Activated CD8-positive, alpha-beta memory T cell treated with anti-CD3 and anti-CD28 coated beads for 4 hours (primary cell): ENCODE results near the gene OR3A1.
"Not testable (repeated sequence)": the region's sequence is repeated elsewhere in the genome, so short reads cannot be mapped to it uniquely, and the experiment has no call there.

ENCODE experiments used
- DNase-seq, 2 donors: peaks; one replicate each; pipeline ENCODE4 v3.0.0-alpha.2; 2020; ENCODE audit warnings: low read depth in 2 of 2

Gene OR3A1, protein sequence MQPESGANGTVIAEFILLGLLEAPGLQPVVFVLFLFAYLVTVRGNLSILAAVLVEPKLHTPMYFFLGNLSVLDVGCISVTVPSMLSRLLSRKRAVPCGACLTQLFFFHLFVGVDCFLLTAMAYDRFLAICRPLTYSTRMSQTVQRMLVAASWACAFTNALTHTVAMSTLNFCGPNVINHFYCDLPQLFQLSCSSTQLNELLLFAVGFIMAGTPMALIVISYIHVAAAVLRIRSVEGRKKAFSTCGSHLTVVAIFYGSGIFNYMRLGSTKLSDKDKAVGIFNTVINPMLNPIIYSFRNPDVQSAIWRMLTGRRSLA

DNA sequence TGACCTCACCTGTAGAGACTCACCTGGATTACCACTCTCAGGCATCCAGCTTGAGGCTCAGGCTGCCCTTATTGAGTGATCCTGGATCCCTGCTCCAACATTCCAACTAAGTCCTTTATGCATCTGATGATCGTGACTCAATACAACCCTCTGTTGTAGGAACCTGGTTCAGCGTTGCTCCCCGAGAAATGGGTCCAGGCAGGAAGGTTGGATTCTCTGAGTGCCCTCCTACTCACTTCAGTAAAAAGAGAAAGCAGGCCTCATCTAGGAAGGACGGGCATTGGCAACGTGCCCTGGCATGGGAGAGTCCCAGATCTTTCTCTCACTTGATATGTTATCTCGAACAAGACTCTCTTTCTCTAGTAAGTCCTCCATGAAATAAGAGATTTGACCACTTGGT is at the start of gene OR3A1:
TSS of gene OR3A1 (minus strand) at position 101 of the 400 bp plus-strand sequence. CDS start 5,778 bp downstream, outside the sequence.
- DNase-seq: no peak

DNA sequence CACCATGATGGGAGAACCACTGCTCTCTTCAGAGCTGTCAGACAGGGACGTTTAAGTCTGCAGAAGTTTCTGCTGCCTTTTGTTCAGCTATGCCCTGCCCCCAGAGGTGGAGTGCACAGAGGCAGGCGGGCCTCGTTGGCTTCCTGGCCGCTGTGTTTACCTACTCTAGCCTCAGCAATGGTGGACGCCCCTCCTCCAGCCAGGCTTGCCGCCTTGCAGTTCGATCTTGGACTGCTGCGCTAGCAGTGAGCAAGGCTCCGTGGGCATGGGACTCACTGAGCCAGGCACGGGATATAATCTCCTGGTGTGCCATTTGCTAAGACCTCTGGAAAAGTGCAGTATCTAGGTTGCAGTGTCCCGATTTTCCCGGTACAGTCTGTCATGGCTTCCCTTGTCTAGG is 44.6 kb upstream of the OR3A1 start:
- not testable (repeated sequence) for DNase-seq

DNA sequence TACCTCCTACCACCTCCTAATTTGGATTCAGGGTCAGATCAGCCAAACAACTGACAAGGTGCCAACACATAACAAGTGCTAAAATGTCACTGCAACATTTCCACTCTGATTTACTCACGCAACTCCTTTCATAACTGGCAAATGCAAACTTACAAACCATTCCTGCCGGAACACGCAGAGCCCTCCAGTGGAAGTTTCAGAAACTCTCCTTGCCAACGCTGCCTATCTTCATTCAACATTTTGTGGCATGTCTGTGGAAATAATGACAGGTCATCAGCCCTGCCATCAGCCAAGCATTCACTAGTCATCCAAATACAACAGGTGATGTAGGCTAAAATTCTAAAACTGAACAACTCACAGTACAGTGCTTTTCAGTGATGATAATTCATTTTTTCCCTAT is 37.7 kb upstream of the OR3A1 start:
- no peak for DNase-seq

DNA sequence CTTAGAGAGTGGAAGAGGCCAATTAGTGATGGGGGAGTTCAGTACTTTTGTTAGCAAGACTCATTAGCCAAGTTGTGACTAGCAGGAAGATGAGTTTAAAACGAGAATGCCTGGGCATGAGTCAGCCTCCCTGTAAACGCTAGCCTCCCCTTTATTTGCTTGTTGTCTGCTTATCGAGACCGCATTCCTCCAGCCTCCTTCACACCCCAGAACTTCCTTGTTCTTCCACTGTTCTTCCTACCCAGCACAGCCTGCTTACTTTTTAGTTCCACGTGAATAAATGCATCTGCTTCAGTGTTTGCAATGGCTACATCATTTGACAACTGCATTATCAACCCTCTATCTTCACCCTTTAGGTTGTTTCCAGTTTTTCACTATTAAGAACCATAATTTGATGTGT is 20.2 kb upstream of the OR3A1 start:
- DNase-seq: no peak

DNA sequence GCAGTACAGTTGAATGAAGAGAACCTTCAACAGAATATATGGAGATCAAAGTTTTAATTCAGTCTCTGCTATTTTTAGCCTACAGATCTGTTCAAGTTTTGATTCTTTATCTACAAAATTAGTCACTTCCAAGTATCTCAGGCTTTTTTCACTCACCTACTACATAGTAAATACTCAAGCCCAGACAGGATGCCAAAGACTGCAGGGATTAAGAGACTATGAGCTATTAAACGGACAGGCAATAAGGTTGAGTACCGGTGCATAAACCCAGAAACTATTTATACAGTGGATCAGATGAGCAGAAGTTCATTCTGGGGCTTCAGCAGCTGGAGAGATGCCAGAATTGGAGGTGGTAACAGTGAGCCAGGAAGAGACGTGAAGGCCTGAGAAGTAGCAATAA is 18.7 kb upstream of the OR3A1 start:
- no peak for DNase-seq

DNA sequence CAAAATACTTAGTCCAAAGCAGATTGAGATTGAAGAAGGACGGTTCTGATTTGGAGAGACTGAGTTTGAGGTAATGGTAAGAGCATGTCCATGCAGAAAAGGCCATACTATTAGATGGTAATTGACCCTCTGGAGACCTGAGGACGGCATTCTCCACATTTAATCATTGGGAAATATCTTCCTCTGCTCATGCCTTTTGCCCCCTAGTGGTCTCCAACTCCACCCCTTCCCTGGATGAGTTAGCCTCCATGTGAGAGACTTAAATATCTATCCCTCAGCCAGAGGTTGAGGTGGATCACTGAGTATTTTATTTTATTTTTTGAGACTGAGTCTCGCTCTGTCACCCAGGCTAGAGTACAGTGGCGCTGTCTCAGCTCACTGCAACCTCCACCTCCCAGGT is 10.4 kb upstream of the OR3A1 start:
- no peak for DNase-seq

DNA sequence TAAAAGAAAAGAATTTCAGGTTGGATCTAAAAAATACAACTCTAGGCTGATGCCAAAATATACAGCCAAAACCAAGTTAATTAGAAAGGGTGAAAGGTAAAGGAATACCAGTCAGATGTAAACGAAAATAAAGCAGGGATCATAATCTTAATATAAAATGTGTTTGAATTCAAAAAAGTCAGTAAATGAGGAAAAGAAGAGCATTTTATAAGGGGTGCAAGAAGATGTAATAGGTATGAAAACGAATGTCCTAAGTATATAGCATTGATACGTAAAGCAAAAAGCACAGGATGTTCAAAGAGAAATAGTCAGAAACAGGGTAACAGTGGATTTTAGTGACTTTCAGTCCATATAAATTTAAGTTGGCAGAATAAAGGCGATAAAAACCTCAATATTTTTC is 2.5 kb downstream of the OR3A1 start:
- DNase-seq: no peak

DNA sequence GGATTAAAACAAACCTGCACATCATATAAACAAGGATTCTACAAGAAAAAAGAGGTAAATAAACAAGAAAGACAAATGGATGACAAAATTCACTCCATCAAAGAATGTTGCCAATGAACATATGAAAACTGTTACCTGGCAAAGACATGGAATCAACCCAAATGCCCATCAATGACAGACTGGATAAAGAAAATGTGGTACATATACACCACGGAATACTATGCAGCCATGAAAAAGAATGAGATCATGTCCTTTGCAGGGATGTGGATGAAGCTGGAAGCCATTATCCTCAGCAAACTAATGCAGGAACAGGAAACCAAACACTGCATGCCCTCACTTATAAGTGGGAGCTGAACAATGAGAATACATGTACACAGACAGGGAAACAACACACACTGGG is 4.6 kb downstream of the OR3A1 start:
- DNase-seq: not testable (repeated sequence)

DNA sequence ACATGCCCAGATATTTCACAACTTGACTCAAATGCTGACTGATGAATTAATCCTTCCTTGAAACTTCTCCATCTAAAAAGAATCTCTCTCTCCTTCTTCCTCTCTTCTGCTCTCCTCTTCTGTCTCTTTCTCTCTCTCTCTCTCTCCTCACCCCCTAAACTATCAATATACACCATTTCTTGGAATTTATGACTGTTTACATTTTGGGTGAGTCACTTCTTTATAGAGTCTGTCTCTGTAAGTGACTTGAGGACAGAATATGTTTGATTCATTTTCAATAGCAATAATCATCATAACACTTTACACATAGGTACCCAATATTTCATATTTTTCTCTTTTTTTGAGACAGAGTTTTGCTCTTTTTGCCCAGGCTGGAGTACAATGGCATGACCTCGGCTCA is 15.3 kb downstream of the OR3A1 start:
- no peak for DNase-seq

DNA sequence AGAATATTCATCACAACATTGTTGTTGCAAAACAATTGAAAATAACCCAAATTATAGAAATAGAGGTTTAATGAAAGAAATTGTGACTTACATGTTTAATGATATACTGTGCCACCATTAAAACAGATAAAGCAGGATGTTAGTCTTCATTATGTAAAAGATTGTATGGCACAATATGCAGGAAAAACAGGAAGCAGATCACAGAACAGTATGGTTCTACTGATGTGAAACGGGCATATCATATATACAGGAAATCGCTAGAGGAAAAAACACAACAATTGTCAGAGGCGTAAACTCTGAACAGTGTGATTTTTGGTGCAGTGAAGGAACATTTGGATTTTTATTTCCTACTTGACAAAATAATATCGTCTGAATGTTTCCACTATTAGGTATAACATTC is 22.0 kb downstream of the OR3A1 start:
- no peak for DNase-seq

DNA sequence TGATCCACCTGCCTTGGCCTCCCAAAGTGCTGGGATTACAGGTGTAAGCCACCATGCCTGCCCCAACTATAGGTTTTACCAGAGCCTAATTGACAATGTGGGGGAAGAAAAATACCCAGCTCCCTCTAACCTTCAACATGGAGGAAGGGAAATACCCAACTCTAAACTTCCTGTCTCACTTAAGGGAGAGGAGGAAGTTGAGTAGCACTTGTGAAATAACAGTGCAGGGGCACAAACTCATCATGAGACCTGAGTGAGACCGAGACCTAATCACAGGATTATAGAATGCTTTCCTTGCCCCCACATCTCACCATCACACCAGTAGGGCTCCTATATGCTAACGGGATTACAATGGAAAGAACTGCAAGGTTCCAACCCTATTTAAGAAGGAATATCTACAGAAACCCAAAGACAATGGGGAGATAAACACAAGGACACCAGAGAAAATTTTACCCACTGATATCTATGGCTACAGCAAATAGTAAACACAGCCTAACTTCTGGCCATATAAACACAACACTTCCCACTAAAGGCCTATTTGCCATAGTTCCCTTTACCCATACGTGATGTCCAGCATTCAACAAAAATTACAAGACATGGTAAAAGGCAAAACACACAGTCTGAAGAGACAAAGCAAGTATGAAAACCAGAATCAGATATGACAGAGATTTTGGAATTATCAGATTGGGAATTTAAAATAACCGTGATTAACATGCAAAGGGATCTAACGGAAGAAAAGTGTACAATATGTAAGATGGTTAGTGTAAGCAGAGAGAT is 26.9 kb downstream of the OR3A1 start:
- DNase-seq: no peak

DNA sequence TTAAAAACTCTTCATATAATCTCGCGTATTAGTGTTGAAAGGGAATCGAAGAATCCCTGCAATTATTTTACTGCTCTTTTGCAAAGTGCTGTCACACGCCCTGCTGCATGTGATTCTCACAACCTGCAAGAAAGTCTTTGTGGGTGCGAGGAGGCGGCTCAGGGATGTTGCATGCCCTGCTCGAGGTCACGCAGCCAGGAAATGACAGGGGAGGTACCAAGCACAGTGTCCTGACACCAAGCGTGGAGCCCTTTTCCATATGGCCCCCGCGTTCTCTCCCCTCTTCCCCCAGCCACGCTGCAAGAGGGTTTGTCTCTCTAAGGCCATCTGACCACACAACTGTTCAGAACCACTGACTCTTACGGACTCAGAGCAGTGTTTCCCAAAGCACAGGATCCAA is 37.6 kb downstream of the OR3A1 start:
- no peak for DNase-seq

DNA sequence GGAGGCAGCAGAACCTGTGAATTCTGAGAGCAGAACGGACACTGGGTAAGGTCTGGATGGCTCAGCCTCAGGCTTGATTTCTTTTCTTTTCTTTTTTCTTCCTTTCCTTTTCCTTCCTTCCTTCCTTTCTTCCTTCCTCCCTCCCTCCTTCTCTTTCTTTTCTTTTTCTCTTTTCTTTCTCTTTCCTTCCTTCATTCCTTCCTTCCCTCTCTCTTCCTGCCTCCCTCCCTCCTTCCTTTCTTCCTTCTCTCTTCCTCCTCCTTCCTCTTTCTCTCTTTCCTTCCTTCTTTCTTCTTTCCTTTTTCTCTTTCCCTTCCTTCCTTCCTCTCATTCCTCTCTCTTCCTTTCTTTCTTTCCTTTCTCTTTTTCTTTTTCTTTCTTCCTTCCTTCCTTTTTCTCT is 38.0 kb downstream of the OR3A1 start:
- DNase-seq: no peak

DNA sequence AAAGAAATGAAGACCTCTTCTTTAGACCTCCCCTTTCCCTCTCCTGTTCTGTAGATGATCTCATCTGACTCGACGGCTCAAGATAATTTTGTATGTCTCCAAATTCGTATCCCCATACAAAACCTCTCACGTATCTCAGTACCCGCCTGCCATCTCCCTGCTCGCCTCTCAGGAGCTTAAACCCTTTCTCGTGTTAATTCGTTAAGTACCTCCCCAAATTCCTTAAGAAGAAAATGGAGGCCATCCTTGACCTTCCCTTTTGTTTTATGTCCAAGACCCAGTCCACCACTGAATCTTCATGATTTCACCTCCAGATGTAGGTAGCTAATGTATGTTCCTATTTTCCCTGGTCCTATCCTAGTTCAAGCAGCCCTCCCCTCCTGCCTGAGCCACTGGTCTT is 41.6 kb downstream of the OR3A1 start:
- no peak for DNase-seq

DNA sequence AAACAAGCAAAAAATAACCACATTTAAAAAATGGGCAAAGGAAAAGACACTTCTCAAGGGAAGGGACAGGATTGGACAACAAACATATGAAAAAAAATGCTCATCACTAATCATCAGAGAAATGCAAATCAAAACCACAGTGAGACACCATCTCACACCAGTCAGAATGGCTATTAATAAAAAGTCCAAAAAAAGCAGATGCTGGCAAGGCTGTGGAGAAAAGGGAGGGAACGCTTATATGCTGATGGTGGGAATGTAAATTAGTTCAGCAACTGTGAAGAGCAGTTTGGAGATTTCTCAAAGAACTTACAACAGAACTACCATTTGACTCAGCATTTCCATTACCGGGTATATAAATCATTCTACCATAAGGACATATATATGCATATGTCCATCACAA is 49.1 kb downstream of the OR3A1 start:
- not testable (repeated sequence) for DNase-seq

DNA sequence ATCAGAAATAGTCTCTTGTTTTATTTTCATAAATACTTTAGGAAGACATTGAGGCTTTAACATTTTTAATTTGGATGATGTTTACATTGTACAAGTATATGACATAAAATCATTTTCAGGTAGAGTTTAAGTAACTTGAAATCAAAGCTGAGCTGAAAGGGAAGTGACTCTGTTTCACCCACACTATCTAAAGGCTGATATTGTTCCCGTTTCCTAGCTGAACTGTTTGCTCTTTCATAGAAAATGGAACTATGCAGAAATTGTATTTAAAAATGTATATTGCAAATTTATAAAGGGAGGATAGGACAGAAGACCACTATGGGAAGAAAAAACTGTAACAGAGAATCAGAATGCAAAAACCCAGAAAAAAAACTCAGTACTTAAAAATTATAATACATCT is 53.3 kb downstream of the OR3A1 start:
- DNase-seq: not testable (repeated sequence)

DNA sequence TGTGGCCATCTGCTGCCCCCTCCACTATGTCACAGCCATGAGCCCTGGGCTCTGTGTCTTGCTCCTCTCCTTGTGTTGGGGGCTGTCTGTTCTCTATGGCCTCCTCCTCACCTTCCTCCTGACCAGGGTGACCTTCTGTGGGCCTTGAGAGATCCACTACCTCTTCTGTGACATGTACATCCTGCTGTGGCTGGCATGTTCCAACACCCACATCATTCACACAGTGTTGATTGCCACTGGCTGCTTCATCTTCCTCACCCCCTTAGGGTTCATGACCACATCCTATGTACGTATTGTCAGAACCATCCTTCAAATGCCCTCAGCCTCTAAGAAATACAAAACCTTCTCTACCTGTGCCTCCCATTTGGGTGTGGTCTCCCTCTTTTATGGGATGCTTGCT is 57.1 kb downstream of the OR3A1 start:
- DNase-seq: not testable (repeated sequence)
